NCI-H128 (cell line): ENCODE results near the gene TMEM41B.
"Not testable (repeated sequence)": the region's sequence is repeated elsewhere in the genome, so short reads cannot be mapped to it uniquely, and the experiment has no call there.

Experiments used
- DNase-seq: peaks from one replicate; lab custom pipeline; 2025; ENCODE audit not compliant: unreplicated experiment; lab: John Stamatoyannopoulos, UW

TMEM41B gene

DNA sequence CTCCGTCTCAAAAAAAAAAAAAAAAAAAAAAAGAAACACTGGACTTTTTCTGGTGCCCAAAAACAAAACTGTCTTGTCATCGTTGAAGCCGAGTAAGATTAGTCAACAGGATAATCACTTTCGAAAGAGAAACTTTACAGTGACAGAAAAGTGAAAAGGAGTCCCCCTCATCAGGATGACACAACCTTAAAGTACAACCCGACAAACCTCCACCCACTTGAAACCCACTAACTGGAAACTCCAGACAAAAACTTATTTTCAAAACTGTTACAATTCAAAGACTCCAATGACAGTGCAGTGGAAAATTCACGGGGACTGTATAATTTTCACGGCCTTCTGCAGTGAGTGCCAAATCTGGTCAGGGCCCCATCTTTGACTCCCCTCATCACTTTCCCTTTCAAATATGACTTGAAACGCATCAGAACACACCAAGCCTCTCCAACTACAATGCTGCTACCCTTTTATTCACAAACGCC lies 50.5 kb downstream of the TMEM41B start:
- DNase-seq: no peak

DNA sequence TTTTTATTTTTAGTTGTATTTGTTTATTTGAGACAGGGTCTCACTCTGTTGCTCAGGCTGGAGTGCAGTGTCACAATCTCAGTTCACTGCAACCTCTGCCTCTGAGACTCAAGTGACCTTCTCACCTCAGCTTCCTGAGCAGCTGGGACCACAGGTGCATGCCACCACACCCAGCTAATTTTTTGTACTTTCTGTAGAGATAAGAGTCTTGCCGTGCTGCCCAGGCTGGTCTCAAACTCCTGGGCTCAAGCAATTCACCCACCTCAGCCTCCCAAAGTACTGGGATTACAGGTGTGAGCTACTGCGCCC lies 53.6 kb downstream of the TMEM41B start:
- not testable (repeated sequence) for DNase-seq

- no peak for DNase-seq
Observed at GRCh38 chr11:9259981-9260837, 54.2 kb downstream of the TMEM41B start.

GRCh38 chr11:9258279-9258678 lies 56.1 kb downstream of the TMEM41B start:
- not testable (repeated sequence) for DNase-seq

DNA sequence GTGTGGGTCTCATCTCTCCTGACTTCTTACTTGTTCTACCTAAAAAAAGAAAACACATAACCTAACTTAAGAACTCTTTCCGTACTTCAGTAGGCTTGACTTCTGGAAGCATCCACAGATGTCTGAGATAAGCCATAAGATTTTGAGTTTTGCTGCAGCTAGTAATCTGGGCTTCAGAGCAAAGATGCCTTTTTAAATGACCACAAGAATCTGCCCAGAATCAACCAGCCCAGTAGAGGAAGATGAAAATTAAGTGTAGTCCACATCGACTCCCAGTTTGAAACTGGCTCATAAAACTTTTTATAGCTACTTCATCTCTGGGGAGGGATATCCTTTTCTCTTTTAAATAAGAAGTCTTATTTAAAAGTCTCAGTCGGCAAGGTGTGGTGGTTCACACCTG lies 60.0 kb downstream of the TMEM41B start:
- DNase-seq: no peak

DNA sequence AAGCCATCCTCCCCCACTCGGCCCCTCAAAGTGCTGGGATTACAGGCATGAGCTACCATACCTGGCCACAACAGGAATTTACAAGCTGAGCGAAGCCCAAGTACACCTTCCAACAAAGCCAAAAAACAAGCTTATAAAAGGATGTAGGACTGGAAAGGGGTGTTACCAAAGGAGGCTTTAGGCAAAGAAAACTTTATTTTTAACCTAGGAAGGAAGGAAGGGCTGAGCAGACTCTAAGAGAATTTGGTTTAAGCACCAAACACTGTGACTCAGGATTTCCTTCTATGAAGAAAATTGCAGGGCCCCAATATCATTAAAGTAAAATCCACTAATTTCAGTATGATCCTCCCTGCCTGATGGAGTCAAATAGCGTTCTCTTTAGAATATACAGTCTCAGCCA lies 61.3 kb downstream of the TMEM41B start:
- no peak for DNase-seq

DNA sequence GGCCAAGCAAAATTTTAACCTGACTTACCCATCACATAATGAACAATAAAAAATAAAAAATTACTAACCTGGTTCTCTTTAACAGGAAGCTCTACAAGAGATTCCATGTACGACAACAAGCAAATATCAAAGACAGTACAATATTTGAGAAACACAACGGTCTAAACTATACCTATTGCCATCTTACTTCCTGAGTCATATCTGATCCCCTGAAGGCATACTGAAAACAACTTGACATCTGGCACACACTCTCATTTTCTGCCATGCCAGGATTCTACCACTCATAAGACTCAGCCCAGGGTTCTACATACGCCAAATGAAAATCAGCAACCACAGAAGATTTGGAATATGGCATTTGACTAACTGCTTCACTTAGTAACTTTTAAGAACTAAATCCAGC lies 63.1 kb downstream of the TMEM41B start:
- DNase-seq: no peak

DNA sequence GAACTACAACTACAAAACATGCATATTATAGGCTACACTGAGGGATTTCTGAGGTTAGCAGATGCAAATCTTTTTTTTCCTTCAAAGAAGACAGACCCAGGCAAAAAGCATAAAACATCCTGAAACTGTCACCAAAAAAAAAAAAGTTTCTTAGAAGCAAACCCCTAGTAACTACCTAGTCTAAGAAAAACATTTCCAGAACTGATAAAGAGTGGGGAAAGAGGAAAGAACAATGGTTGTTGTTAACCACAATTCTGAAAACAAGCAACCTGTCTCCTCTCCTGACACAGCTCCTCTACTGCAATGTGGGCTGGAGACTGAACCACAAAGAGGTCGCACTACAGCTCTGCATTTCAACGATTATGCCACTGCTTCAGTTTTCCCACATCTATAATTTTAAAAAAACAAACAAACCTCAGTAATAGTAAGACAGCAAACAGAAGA lies 64.2 kb downstream of the TMEM41B start:
- DNase-seq: no peak

- DNase-seq: no peak
Observed at GRCh38 chr11:9249252-9249651, 65.1 kb downstream of the TMEM41B start.

DNA sequence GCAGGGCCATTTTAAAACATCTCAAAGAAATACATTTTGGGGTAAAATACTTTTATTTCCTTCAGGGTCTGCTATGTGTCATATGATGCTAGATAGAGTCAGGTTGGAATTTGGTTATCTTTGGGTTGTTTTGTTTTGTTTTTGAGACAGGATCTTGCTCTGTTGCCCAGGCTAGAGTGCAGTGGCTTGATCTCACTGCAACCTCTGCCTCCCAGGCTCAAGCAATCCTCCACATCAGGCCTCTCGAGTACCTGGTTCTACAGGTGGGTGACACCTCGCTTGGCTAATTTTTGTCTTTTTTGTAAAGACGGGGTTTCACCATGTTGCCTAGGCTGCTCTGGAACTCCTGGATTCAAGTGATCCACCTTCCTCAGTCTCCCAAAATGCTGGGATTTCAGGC lies 66.5 kb downstream of the TMEM41B start:
- DNase-seq: no peak

DNA sequence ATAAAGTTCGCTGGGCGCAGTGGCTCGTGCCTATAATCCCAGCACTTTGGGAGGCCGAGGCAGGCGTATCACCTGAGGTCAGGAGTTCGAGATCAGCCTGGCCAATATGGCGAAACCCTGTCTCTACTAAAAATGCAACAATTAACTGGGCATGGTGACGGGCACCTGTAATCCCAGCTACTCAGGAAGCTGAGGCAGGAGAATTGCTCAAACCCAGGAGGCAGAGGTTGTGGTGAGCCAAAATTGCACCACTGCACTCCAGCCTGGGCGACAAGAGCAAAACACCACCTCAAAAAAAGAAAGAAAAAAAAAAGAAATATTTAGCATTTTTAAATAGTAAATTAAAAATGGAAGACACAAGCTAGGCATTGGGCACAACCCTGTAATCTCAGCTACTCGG lies 78.2 kb downstream of the TMEM41B start:
- DNase-seq: not testable (repeated sequence)

DNA sequence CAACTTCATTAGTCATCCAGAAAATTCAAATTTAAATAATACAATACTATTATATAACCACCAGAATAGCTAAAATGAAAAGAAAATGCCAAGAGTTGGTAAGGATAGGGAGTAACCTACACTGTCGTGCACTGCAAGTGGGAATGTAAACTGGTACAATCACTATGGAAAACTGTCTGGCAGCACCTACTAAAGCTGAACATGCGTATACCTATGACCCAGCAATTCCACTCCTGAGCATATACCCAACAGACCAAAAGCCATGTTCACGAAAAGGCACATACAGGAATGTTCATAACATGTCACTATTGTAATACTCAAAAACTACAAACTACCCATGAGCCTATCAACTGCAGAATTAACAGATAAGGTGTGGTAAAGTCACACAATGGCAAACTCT lies 81.9 kb downstream of the TMEM41B start:
- no peak for DNase-seq

- DNase-seq: no peak
Observed at GRCh38 chr11:9231848-9232177, 82.6 kb downstream of the TMEM41B start.
